Suprapubic skin (tissue), 4 donors: ENCODE data around the gene CDH6. TPM values are rescaled to one million over a fixed set of nuclear protein-coding genes. Genes with fewer than 3 reads are reported as not detected.

Experiments
- DNase-seq, 2 donors: peaks; one replicate each; pipeline ENCODE4 v3.0.0-alpha.2; 2019; ENCODE audit warnings: low spot score in 2 of 2
- H3K27ac ChIP-seq: fragments of 200-600 bp; sonication (generic); one replicate; pipeline ENCODE4 v1.5.1; 2019
- H3K27me3 ChIP-seq: fragments of 200-600 bp; sonication (generic); one replicate; pipeline ENCODE4 v1.5.1; 2019
- H3K36me3 ChIP-seq: fragments of 200-600 bp; sonication (generic); one replicate; pipeline ENCODE4 v1.5.1; 2019
- H3K4me1 ChIP-seq: fragments of 200-600 bp; sonication (generic); one replicate; pipeline ENCODE4 v1.5.1; 2019
- H3K4me3 ChIP-seq: fragments of 200-600 bp; sonication (generic); one replicate; pipeline ENCODE4 v1.5.1; 2019; ENCODE audit warnings: mild to moderate bottlenecking
- H3K9me3 ChIP-seq: fragments of 200-600 bp; sonication (generic); one replicate; pipeline ENCODE4 v1.5.1; 2019
- CTCF ChIP-seq, 2 donors: fragments of 200-600 bp in 1 of 2; fragments of 450-650 bp in 1 of 2; sonication (generic) in 1 of 2; IDR thresholded peaks; one replicate each; pipeline ENCODE4 v1.5.1; 2016 to 2019; ENCODE audit warnings: antibody characterized with exemption in 2 of 2, mild to moderate bottlenecking in 1 of 2, moderate library complexity in 1 of 2
- EP300 ChIP-seq: sonication (generic); formaldehyde crosslinking; IDR thresholded peaks from one replicate; pipeline ENCODE4 v1.6.1; 2017; ENCODE audit warnings: antibody characterized with exemption
- POLR2A ChIP-seq, 2 donors: fragments of 450-650 bp; IDR thresholded peaks; one replicate each; pipeline ENCODE4 v1.6.1; 2017; ENCODE audit warnings: antibody characterized with exemption in 2 of 2, mild to moderate bottlenecking in 2 of 2, moderate library complexity in 2 of 2
- POLR2AphosphoS5 ChIP-seq, 3 donors: sonication (generic); formaldehyde crosslinking; IDR thresholded peaks; one replicate each; pipeline ENCODE4 v1.6.1; 2017; ENCODE audit warnings: antibody characterized with exemption in 3 of 3
- WGBS: methylation state at CpG from one replicate; pipeline ENCODE4 v1.1.5; 2018; 5-methylcytosine and 5-hydroxymethylcytosine counted together
- total RNA-seq, 4 donors: library from RNA; depleted of rRNA; stranded (reverse); fragments of >200 nt; gene quantifications; one replicate each; pipeline ENCODE4 v1.1.0, GENCODE V29; 2016

Gene CDH6
- total RNA-seq, 4 donors from 2014 or later = 0.36 to 1.8 (median 0.75) TPM

DNA sequence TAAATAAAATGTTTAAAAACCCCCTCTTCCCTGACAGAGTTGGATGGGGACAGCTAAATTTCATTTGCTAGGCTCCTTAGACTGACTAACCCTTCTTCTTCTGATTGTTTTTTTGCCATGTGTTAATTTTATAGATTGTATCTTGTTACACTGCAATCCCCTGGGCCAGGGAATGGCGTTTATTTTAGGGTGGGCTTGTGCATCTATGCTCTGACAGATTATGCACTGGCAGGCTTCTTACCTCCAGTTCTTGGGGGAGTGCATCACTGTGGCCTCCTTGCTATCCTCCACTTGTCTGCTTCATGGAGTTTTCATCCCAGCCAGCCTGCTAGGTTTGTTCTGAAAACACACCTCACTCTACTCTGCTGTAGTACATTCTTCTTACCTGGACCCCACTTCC is 178.6 kb downstream of the CDH6 start:
- DNase-seq = no peak
- no peaks in the 10 kb centered on the region for H3K9me3 ChIP-seq
- 43% methylated on average over 1 of the region's 1 CpG for WGBS
- no peaks in the 10 kb centered on the region for H3K4me1 ChIP-seq
- H3K36me3 ChIP-seq = no peaks in the 10 kb centered on the region
- TF ChIP-seq POLR2AphosphoS5 (IDR thresholded peaks at IDR 0.05) (no peak), EP300 (no peak), CTCF (IDR thresholded peaks at IDR 0.05) (no peak), POLR2A (IDR thresholded peaks at IDR 0.05) (no peak)
- no peak overlapping the region for H3K27ac ChIP-seq
- no peak overlapping the region for H3K4me3 ChIP-seq
- no peaks in the 10 kb centered on the region for H3K27me3 ChIP-seq

GRCh38 chr5:31375999-31376720 is 182.7 kb downstream of the CDH6 start:
- Histone ChIP-seq H3K4me1 (no peaks in the 10 kb centered on the region), H3K27ac (no peak overlapping the region), H3K36me3 (no peaks in the 10 kb centered on the region), H3K9me3 (no peaks in the 10 kb centered on the region), H3K27me3 (no peaks in the 10 kb centered on the region), H3K4me3 (no peak overlapping the region)
- TF ChIP-seq CTCF (IDR thresholded peaks at IDR 0.05) = no peak
- TF ChIP-seq POLR2AphosphoS5 (IDR thresholded peaks at IDR 0.05) = no peak
- TF ChIP-seq POLR2A (IDR thresholded peaks at IDR 0.05) = no peak
- no peak for TF ChIP-seq EP300
- 86% methylated on average over 10 of the region's 10 CpGs for WGBS
- DNase-seq = no peak

DNA sequence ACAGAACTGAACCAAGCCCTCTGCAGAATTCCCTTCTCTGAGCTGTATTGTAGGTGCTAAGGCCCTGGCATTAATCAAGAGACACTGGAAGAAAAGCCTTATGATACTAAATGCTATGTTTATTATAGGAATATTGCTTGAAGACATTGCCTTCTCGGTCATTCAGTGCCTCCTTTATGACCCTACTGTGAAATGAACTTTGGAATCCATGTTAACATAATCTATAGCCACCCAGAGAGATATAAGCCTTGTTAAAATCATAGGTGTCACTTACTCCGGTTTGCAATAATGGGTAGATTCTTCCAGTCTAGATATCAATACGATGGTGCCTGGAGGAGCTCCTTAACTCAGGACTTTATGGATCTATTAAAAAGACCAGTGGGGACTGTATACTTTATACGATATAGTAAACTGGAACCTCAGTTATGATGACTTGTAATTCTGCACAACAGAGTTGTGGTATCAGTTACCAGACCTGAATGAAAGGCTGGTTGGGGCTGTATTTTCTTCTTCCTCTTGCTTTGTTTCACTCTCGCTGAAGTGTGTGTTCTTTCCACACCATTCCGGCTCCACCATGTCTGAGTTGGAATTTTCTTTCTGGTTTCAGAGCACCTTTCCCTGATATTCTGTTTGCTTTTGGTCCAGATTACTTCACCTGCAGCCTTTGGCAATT is 183.9 kb downstream of the CDH6 start:
- H3K27me3 ChIP-seq = no peaks in the 10 kb centered on the region
- no peaks in the 10 kb centered on the region for H3K36me3 ChIP-seq
- no peak for DNase-seq
- TF ChIP-seq POLR2AphosphoS5 (IDR thresholded peaks at IDR 0.05) (no peak), EP300 (no peak), POLR2A (IDR thresholded peaks at IDR 0.05) (no peak), CTCF (IDR thresholded peaks at IDR 0.05) (no peak)
- WGBS = 91% methylated on average over 6 of the region's 6 CpGs
- no peaks in the 10 kb centered on the region for H3K4me1 ChIP-seq
- H3K9me3 ChIP-seq = no peaks in the 10 kb centered on the region
- H3K4me3 ChIP-seq = no peak overlapping the region
- H3K27ac ChIP-seq = no peak overlapping the region

DNA sequence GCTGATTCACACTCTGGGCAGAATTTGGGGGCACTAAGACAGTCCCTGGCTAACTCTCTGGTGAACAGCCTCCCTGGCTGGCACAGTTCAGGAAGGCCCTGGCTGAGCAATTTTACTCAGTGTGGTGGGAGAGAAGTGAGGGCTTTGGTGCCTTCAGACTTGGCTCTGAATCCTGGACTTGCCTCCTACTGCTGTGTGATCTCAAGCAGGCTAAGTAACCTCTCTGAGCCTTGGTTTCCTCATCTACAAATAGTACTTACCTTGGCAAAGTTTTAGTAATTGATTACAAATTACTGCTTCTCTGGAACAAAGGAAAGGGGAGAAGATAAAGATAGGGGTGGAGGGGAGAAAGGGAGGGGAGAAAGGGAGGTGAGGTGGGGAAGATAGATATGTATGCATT is 184.7 kb downstream of the CDH6 start:
- H3K27ac ChIP-seq = no peak overlapping the region
- no peaks in the 10 kb centered on the region for H3K4me1 ChIP-seq
- no peak for DNase-seq
- H3K4me3 ChIP-seq = no peak overlapping the region
- H3K9me3 ChIP-seq = no peaks in the 10 kb centered on the region
- no peaks in the 10 kb centered on the region for H3K36me3 ChIP-seq
- no peaks in the 10 kb centered on the region for H3K27me3 ChIP-seq
- TF ChIP-seq POLR2AphosphoS5 (IDR thresholded peaks at IDR 0.05) (no peak), CTCF (IDR thresholded peaks at IDR 0.05) (no peak), EP300 (no peak), POLR2A (IDR thresholded peaks at IDR 0.05) (no peak)
